ENCODE measurements around the gene AMOTL1.

GRCh38 chr11:94730153-94730552, 38.0 kb upstream of the AMOTL1 start:
- TF ChIP-seq SUZ12 (IDR thresholded peaks at IDR 0.05; ENCODE audit: extremely low read depth, insufficient read depth, insufficient read length): no peak
- no peak for TF ChIP-seq ZNF274 (IDR thresholded peaks at IDR 0.05; ENCODE audit: low read depth, low read length)
